ENCODE results near the gene SLC6A12.

The SLC6A12 gene

DNA sequence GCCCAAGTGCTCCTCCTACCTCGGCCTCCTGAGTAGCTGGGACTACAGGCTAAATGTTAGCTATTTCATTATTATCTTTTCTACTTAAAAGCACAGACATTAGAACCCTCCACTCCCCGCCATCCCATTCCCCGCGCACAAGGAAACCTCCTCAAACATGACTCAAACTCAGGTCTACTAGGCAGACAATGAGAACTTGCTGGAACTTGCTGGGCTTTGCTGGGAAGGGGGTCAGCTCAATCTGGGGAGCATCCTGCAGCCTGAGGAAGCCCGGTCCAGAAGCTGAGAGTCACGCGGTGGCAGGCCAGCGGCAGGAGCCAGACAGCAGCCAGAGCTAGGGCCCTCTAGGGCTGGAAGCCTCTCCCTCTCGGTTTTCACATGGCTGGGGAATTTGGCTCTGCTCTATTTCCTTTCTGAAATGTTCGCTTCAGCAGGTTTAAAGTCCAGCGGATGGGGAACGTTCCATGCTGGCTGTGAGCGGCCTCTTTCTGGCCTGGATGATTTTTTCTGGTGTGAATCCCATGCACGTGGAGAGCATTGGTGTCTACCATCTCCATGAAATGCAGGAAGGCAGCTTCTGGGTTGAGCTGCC lies 68.5 kb downstream of the SLC6A12 start:
- H3K36me3 ChIP-seq (replicated peaks): no peaks in the 10 kb centered on the region
- peaks cover 14% of the 10 kb centered on the region for H3K27me3 ChIP-seq (replicated peaks)
- no peak for DNase-seq
- H3K4me3 ChIP-seq (ENCODE audit: low read depth, low read length): no peak overlapping the region
- in situ Hi-C loops (cut with HindIII; ENCODE audit: low pct_ligation_motif_present, low sequenced_read_pairs): no loop called here
- TF ChIP-seq, protein P1, sequence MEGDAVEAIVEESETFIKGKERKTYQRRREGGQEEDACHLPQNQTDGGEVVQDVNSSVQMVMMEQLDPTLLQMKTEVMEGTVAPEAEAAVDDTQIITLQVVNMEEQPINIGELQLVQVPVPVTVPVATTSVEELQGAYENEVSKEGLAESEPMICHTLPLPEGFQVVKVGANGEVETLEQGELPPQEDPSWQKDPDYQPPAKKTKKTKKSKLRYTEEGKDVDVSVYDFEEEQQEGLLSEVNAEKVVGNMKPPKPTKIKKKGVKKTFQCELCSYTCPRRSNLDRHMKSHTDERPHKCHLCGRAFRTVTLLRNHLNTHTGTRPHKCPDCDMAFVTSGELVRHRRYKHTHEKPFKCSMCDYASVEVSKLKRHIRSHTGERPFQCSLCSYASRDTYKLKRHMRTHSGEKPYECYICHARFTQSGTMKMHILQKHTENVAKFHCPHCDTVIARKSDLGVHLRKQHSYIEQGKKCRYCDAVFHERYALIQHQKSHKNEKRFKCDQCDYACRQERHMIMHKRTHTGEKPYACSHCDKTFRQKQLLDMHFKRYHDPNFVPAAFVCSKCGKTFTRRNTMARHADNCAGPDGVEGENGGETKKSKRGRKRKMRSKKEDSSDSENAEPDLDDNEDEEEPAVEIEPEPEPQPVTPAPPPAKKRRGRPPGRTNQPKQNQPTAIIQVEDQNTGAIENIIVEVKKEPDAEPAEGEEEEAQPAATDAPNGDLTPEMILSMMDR (IDR thresholded peaks at IDR 0.05; ENCODE audit: low read depth, low read length, missing control alignments): no peak
- H3K27ac ChIP-seq: no peak overlapping the region

DNA sequence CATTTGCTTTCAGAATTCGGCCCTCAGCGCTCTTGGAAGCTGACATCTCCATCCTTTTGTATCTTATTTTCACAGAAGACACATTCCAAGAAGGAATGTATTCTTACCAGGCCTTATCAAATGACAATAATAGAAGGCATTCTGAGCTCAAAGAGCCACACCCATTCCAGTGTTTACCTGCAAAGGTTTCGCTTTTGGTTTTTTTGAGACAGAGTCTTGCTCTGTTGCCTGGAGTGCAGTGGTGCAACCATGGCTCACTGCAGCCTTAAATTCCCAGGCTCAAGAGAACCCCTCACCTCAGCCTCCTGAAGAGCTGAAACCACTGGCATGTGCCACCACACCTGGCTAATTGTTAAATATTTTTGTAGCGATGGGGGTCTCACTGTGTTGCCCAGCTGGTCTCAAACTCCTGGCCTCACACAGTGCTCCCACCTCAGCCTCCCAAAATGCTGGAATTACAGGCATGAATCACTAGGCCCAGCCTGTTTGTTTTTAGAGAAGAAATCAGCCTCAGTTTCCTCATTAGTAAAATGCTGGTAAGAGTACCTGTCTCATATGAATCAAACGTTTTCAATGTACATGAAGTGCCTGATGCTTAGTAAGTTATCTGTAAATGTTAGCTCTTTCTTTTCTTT lies 69.2 kb downstream of the SLC6A12 start:
- Histone ChIP-seq H3K4me3 (ENCODE audit: low read depth, low read length) (no peak overlapping the region), H3K36me3 (replicated peaks) (no peaks in the 10 kb centered on the region), H3K27me3 (replicated peaks) (peaks cover 15% of the 10 kb centered on the region), H3K27ac (no peak overlapping the region)
- DNase-seq: no peak
- TF ChIP-seq, protein P1 (IDR thresholded peaks at IDR 0.05; ENCODE audit: low read depth, low read length, missing control alignments): no peak
- in situ Hi-C loops (cut with HindIII; ENCODE audit: low pct_ligation_motif_present, low sequenced_read_pairs): no loop called here

DNA sequence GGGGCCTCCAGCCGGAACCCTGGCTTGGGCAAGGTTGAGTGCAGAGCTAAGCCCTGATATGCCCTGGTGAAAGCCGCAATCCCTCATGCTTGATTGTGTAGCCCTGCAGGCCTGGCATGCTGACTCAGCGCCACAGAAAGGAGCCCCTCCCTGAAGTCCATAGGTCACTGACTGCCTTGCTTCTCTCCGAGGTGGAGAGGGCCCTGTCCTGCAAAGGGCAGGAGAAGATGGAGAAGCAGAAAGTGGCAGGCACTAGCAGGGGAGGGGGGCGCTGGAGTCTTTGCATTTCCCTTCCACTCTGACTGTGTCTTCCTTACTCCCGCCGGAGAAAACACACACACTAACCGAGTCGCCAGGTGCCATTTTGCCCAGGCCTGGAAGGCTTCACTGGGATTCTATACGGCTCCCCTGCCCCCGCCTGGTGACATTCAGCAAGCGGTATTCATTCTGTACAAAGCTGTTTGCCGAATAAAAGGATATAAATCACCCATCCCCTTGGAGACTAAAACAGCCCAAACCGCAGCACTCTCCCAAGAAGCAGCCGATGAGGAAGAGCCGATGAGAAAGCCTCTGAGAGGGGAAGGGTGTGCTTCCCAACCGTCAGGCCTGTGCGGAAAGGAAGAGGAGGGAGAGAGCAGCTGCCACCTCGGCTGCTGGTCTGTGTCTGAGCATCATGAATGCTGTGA lies 69.8 kb downstream of the SLC6A12 start:
- Histone ChIP-seq H3K4me3 (ENCODE audit: low read depth, low read length) (no peak overlapping the region), H3K36me3 (replicated peaks) (no peaks in the 10 kb centered on the region), H3K27me3 (replicated peaks) (peaks cover 19% of the 10 kb centered on the region), H3K27ac (no peak overlapping the region)
- no peak for DNase-seq
- TF ChIP-seq, protein P1 (IDR thresholded peaks at IDR 0.05; ENCODE audit: low read depth, low read length, missing control alignments): no peak
- in situ Hi-C loops (cut with HindIII; ENCODE audit: low pct_ligation_motif_present, low sequenced_read_pairs): no loop called here

DNA sequence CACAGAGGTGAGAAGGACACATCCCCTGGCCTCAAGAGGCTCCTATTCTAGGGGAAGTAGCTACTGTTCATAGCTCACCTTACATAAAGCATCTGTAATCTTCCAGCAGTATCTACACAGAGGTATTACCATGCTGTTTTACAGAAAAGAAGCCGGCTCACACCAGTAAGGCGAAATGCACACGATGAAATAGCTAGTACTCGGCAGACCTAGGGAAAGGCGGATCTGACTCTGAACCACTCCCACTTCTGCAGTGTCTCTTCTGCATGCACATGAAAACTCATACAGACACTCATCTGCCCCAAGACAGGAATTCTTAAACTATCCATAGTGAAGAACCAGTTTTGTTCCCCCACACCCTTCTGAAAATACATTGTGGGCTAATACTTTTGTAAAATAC lies 73.8 kb downstream of the SLC6A12 start:
- H3K4me3 ChIP-seq (ENCODE audit: low read depth, low read length): no peak overlapping the region
- no peaks in the 10 kb centered on the region for H3K36me3 ChIP-seq (replicated peaks)
- peaks cover 24% of the 10 kb centered on the region for H3K27me3 ChIP-seq (replicated peaks)
- DNase-seq: no peak
- TF ChIP-seq, protein P1 (IDR thresholded peaks at IDR 0.05; ENCODE audit: low read depth, low read length, missing control alignments): no peak
- in situ Hi-C loops (cut with HindIII; ENCODE audit: low pct_ligation_motif_present, low sequenced_read_pairs): no loop called here
- no peak overlapping the region for H3K27ac ChIP-seq
